Measurements from ENCODE around the gene TTLL5. TPM values are rescaled to one million over a fixed set of nuclear protein-coding genes. Genes with fewer than 3 reads are reported as not detected.

Gene TTLL5
- total and polyA plus RNA-seq, 2 donors (not counting 1 experiment from before 2014, with no cell fraction given): 16.1 to 23.8 TPM

DNA sequence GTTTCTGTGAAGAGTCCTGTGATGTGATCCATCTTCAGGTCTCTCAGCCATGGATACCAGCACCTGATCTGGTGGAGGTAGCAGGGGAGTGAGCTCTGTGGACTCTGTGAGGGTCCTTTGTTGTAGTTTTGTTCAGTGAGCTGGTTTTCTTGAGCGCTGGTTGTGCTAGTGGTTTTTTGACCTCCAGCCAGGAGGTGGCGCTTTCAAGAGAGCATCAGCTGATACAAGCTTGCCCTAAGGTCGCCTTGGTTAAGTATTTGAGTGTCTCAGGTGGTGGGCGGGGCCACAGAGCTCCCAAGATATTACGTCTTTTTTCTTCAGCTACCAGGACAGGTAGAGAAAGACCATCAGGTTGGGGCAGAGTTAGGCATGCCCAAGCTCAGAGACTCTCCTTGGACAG lies 139.7 kb downstream of the TTLL5 start:
- Histone ChIP-seq H2AFZ (ENCODE audit: low read length) (no peak overlapping the region), H3K4me3 (replicated peaks in 1 of 4; ENCODE audit: control extremely low read depth in 1 of 4, insufficient read depth in 1 of 4, low read depth in 3 of 4, low read length in 4 of 4) (no peak overlapping the region), H3K27me3 (ENCODE audit: control insufficient read depth, insufficient read depth, low read length) (no peaks in the 10 kb centered on the region), H3K27ac (ENCODE audit: insufficient read depth, low read length) (no peak overlapping the region), H3K79me2 (ENCODE audit: control insufficient read depth, insufficient read depth, low read length) (no peaks in the 10 kb centered on the region), H3K9ac (ENCODE audit: insufficient read depth, low read length) (no peak overlapping the region), H3K9me3 (ENCODE audit: control insufficient read depth, insufficient read depth, low read depth, low read length) (no peaks in the 10 kb centered on the region), H3K36me3 (ENCODE audit: control insufficient read depth, insufficient read depth, low read length) (no peaks in the 10 kb centered on the region), H3K4me1 (ENCODE audit: control insufficient read depth, extremely low read depth, insufficient read depth, low read length) (no peaks in the 10 kb centered on the region), H3K4me2 (ENCODE audit: extremely low read depth, insufficient read depth, low read length) (no peak overlapping the region), H4K20me1 (ENCODE audit: control insufficient read depth, extremely low read depth, insufficient read depth, low read length) (no peaks in the 10 kb centered on the region)
- TF ChIP-seq, protein P1, sequence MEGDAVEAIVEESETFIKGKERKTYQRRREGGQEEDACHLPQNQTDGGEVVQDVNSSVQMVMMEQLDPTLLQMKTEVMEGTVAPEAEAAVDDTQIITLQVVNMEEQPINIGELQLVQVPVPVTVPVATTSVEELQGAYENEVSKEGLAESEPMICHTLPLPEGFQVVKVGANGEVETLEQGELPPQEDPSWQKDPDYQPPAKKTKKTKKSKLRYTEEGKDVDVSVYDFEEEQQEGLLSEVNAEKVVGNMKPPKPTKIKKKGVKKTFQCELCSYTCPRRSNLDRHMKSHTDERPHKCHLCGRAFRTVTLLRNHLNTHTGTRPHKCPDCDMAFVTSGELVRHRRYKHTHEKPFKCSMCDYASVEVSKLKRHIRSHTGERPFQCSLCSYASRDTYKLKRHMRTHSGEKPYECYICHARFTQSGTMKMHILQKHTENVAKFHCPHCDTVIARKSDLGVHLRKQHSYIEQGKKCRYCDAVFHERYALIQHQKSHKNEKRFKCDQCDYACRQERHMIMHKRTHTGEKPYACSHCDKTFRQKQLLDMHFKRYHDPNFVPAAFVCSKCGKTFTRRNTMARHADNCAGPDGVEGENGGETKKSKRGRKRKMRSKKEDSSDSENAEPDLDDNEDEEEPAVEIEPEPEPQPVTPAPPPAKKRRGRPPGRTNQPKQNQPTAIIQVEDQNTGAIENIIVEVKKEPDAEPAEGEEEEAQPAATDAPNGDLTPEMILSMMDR (conservative IDR thresholded peaks at IDR 0.05 in 1 of 2, IDR thresholded peaks at IDR 0.05 in 1 of 2; ENCODE audit: low read depth in 1 of 2, low read length in 2 of 2): no peak
- TF ChIP-seq EZH2 (IDR thresholded peaks at IDR 0.05; ENCODE audit: low read length, missing control alignments): no peak
- DNase-seq (ENCODE audit: low read depth in 2 of 2): no peak

DNA sequence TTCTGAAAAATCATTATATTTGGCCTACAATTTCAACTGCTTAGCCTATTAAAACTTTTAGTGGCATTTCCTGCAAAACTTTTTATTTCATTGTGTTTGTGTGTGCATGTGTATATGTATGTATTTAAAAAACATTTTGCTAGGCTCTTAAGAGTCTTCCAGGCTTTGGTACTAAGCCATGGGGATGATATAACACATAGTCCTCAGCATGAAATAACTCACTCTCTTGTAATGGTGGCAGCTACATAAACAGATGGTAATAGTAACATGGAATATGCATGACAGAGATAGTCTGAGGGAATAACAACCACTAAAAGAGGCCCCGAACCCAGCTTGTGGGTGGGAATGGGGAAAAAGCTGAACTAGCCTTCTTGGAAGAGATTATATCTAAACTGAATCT lies 141.4 kb downstream of the TTLL5 start:
- H3K4me3 ChIP-seq (replicated peaks in 1 of 4; ENCODE audit: control extremely low read depth in 1 of 4, insufficient read depth in 1 of 4, low read depth in 3 of 4, low read length in 4 of 4): no peak overlapping the region
- no peaks in the 10 kb centered on the region for H3K79me2 ChIP-seq (ENCODE audit: control insufficient read depth, insufficient read depth, low read length)
- H3K27ac ChIP-seq (ENCODE audit: insufficient read depth, low read length): no peak overlapping the region
- no peak overlapping the region for H3K4me2 ChIP-seq (ENCODE audit: extremely low read depth, insufficient read depth, low read length)
- H3K4me1 ChIP-seq (ENCODE audit: control insufficient read depth, extremely low read depth, insufficient read depth, low read length): no peaks in the 10 kb centered on the region
- no peak for TF ChIP-seq EZH2 (IDR thresholded peaks at IDR 0.05; ENCODE audit: low read length, missing control alignments)
- TF ChIP-seq, protein P1 (conservative IDR thresholded peaks at IDR 0.05 in 1 of 2, IDR thresholded peaks at IDR 0.05 in 1 of 2; ENCODE audit: low read depth in 1 of 2, low read length in 2 of 2): no peak
- no peak overlapping the region for H2AFZ ChIP-seq (ENCODE audit: low read length)
- no peaks in the 10 kb centered on the region for H3K9me3 ChIP-seq (ENCODE audit: control insufficient read depth, insufficient read depth, low read depth, low read length)
- H3K9ac ChIP-seq (ENCODE audit: insufficient read depth, low read length): no peak overlapping the region
- no peak for DNase-seq (ENCODE audit: low read depth in 2 of 2)
- H3K36me3 ChIP-seq (ENCODE audit: control insufficient read depth, insufficient read depth, low read length): no peaks in the 10 kb centered on the region
- H3K27me3 ChIP-seq (ENCODE audit: control insufficient read depth, insufficient read depth, low read length): no peaks in the 10 kb centered on the region
- H4K20me1 ChIP-seq (ENCODE audit: control insufficient read depth, extremely low read depth, insufficient read depth, low read length): no peaks in the 10 kb centered on the region

DNA sequence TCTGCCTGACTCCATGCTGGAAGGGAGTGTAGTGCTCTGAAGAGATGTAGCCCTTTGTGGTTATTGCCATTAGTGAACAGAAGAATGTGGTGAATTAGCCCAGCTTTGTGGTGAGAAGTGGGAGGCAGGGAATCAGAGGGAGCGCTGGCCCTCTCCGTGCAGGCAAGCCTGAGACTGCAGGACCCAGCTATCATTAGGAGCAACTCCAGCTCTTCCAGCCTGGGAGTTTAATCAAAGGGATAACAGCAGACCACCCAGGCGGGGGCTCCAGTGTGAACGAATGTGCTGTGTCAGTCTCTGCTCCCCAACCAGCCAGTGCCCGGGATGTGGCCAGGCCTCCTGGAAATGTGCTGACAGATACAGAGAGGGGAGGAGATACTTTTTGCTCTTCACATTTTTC lies 142.7 kb downstream of the TTLL5 start:
- Histone ChIP-seq H3K36me3 (ENCODE audit: control insufficient read depth, insufficient read depth, low read length) (no peaks in the 10 kb centered on the region), H3K79me2 (ENCODE audit: control insufficient read depth, insufficient read depth, low read length) (no peaks in the 10 kb centered on the region), H2AFZ (ENCODE audit: low read length) (no peak overlapping the region), H4K20me1 (ENCODE audit: control insufficient read depth, extremely low read depth, insufficient read depth, low read length) (no peaks in the 10 kb centered on the region), H3K9ac (ENCODE audit: insufficient read depth, low read length) (no peak overlapping the region), H3K4me2 (ENCODE audit: extremely low read depth, insufficient read depth, low read length) (no peak overlapping the region), H3K27me3 (ENCODE audit: control insufficient read depth, insufficient read depth, low read length) (no peaks in the 10 kb centered on the region), H3K9me3 (ENCODE audit: control insufficient read depth, insufficient read depth, low read depth, low read length) (no peaks in the 10 kb centered on the region), H3K27ac (ENCODE audit: insufficient read depth, low read length) (no peak overlapping the region), H3K4me1 (ENCODE audit: control insufficient read depth, extremely low read depth, insufficient read depth, low read length) (no peaks in the 10 kb centered on the region), H3K4me3 (replicated peaks in 1 of 4; ENCODE audit: control extremely low read depth in 1 of 4, insufficient read depth in 1 of 4, low read depth in 3 of 4, low read length in 4 of 4) (no peak overlapping the region)
- peak in 1 of 2 donors; percentile 85 for DNase-seq (ENCODE audit: low read depth in 2 of 2)
- TF ChIP-seq, protein P1 (conservative IDR thresholded peaks at IDR 0.05 in 1 of 2, IDR thresholded peaks at IDR 0.05 in 1 of 2; ENCODE audit: low read depth in 1 of 2, low read length in 2 of 2): no peak
- TF ChIP-seq EZH2 (IDR thresholded peaks at IDR 0.05; ENCODE audit: low read length, missing control alignments): no peak
